Dermis microvascular lymphatic vessel endothelial cell (primary cell): ENCODE measurements around the gene KCND3. TPM values are rescaled to one million over a fixed set of nuclear protein-coding genes. Genes with fewer than 3 reads are reported as not detected.

Experiments
- DNase-seq, 2 donors: peaks; one replicate each; pipeline versions ENCODE4 v3.0.0 to v3.0.0-alpha.2; 2010; ENCODE audit warnings: low read depth in 2 of 2
- total RNA-seq: library from RNA; depleted of rRNA; stranded (reverse); fragments of >200 nt; gene quantifications from 2 replicates; pipeline ENCODE4 v1.2.1, GENCODE V29; 2014

Gene KCND3
- total RNA-seq, 1 donor from 2014 or later, result 0.13 TPM

- DNase-seq, result no peak
Observed at GRCh38 chr1:111988743-111989453, 570 bp downstream of the KCND3 start.

GRCh38 chr1:111988377-111988742, 1.1 kb downstream of the KCND3 start:
- no peak for DNase-seq

- no peak for DNase-seq
Observed at GRCh38 chr1:111987502-111987901, 2.0 kb downstream of the KCND3 start.

- no peak for DNase-seq
Observed at GRCh38 chr1:111983500-111983899, 6.0 kb downstream of the KCND3 start.

GRCh38 chr1:111982428-111982827, 7.0 kb downstream of the KCND3 start:
- DNase-seq, result no peak

GRCh38 chr1:111981871-111982270, 7.6 kb downstream of the KCND3 start:
- DNase-seq, result no peak

GRCh38 chr1:111981090-111981489, 8.4 kb downstream of the KCND3 start:
- no peak for DNase-seq

- DNase-seq, result no peak
Observed at GRCh38 chr1:111980686-111981085, 8.8 kb downstream of the KCND3 start.

- DNase-seq, result no peak
Observed at GRCh38 chr1:111978695-111979094, 10.8 kb downstream of the KCND3 start.

- no peak for DNase-seq
Observed at GRCh38 chr1:111977378-111977777, 12.1 kb downstream of the KCND3 start.

- no peak for DNase-seq
Observed at GRCh38 chr1:111976842-111977241, 12.6 kb downstream of the KCND3 start.

- no peak for DNase-seq
Observed at GRCh38 chr1:111976332-111976731, 13.1 kb downstream of the KCND3 start.

- no peak for DNase-seq
Observed at GRCh38 chr1:111973150-111973790, 16.2 kb downstream of the KCND3 start.

GRCh38 chr1:111971396-111971795, 18.1 kb downstream of the KCND3 start:
- DNase-seq, result no peak

- no peak for DNase-seq
Observed at GRCh38 chr1:111968511-111968910, 21.0 kb downstream of the KCND3 start.

GRCh38 chr1:111967886-111968285, 21.6 kb downstream of the KCND3 start:
- DNase-seq, result no peak

GRCh38 chr1:111967067-111967690, 22.3 kb downstream of the KCND3 start:
- DNase-seq, result no peak

- DNase-seq, result no peak
Observed at GRCh38 chr1:111965781-111966443, 23.6 kb downstream of the KCND3 start.

GRCh38 chr1:111963985-111964738, 25.3 kb downstream of the KCND3 start:
- DNase-seq, result no peak

GRCh38 chr1:111961773-111962565, 27.5 kb downstream of the KCND3 start:
- DNase-seq, result no peak

GRCh38 chr1:111961016-111961415, 28.5 kb downstream of the KCND3 start:
- DNase-seq, result no peak
